Neuronal stem cell (in vitro differentiated cells): Measurements from ENCODE around the gene ROBO1.

ENCODE experiments used
- DNase-seq: peaks from one replicate; pipeline ENCODE4 v3.0.0-alpha.2; 2013; ENCODE audit warnings: low spot score
- H2AFZ ChIP-seq: one replicate; pipeline ENCODE4 v1.6.1; 2013; ENCODE audit warnings: mild to moderate bottlenecking, low read length, inconsistent platforms
- H2AK5ac ChIP-seq: 2 replicates; pipeline ENCODE4 v1.6.1; 2013; ENCODE audit warnings: low read depth, mild to moderate bottlenecking, inconsistent platforms, low read length, moderate library complexity, mixed read lengths
- H2BK120ac ChIP-seq: 2 replicates; pipeline ENCODE4 v1.6.1; 2013; ENCODE audit warnings: low read depth, mild to moderate bottlenecking, inconsistent platforms, low read length, moderate library complexity, mixed read lengths
- H2BK12ac ChIP-seq: one replicate; pipeline ENCODE4 v1.6.1; 2013; ENCODE audit warnings: low read length, inconsistent platforms
- H2BK15ac ChIP-seq: 2 replicates; pipeline ENCODE4 v1.6.1; 2013; ENCODE audit warnings: mild to moderate bottlenecking, low read length, inconsistent platforms, mixed read lengths
- H2BK5ac ChIP-seq: one replicate; pipeline ENCODE4 v1.6.1; 2013; ENCODE audit warnings: inconsistent platforms, mild to moderate bottlenecking, low read length, moderate library complexity
- H3K14ac ChIP-seq: one replicate; pipeline ENCODE4 v1.6.1; 2013; ENCODE audit warnings: low read length, inconsistent platforms
- H3K18ac ChIP-seq: 2 replicates; pipeline ENCODE4 v1.6.1; 2013; ENCODE audit warnings: low read length, inconsistent platforms
- H3K23ac ChIP-seq: 2 replicates; pipeline ENCODE4 v1.6.1; 2013; ENCODE audit warnings: low read depth, mild to moderate bottlenecking, mixed read lengths, low read length, inconsistent platforms; ENCODE audit not compliant: poor library complexity
- H3K27ac ChIP-seq: replicated peaks from 3 replicates; pipeline ENCODE4 v1.5.1; 2013; ENCODE audit warnings: low read length, inconsistent platforms
- H3K27me3 ChIP-seq, 3 experiments: 2 replicates each; pipeline ENCODE4 v1.6.1; 2013; ENCODE audit warnings: low read length in 3 of 3, mild to moderate bottlenecking in 2 of 3, inconsistent platforms in 1 of 3, low read depth in 1 of 3, mixed read lengths in 1 of 3, moderate library complexity in 1 of 3; ENCODE audit not compliant: control insufficient read depth in 3 of 3, insufficient read depth in 3 of 3
- H3K36me3 ChIP-seq, 2 donors: replicated peaks in 1 of 2; 2 replicates each; pipeline ENCODE4 v1.6.1; 2013; ENCODE audit warnings: low read length in 2 of 2; ENCODE audit not compliant: control insufficient read depth in 2 of 2, insufficient read depth in 2 of 2
- H3K4ac ChIP-seq: 2 replicates; pipeline ENCODE4 v1.6.1; 2013; ENCODE audit warnings: inconsistent platforms, mild to moderate bottlenecking, low read length, moderate library complexity
- H3K4me1 ChIP-seq, 2 donors: 1 replicate in 1 of 2; 2 replicates in 1 of 2; pipeline ENCODE4 v1.6.1; 2013; ENCODE audit warnings: low read length in 2 of 2, low read depth in 1 of 2; ENCODE audit not compliant: control insufficient read depth in 2 of 2, insufficient read depth in 1 of 2
- H3K4me2 ChIP-seq: one replicate; pipeline ENCODE4 v1.6.1; 2013; ENCODE audit warnings: mild to moderate bottlenecking, low read length, inconsistent platforms; ENCODE audit not compliant: insufficient read depth, poor library complexity, severe bottlenecking
- H3K4me3 ChIP-seq, 2 donors: 2 replicates each; pipeline ENCODE4 v1.5.1; 2013; ENCODE audit warnings: low read length in 2 of 2, mild to moderate bottlenecking in 2 of 2, inconsistent platforms in 1 of 2, moderate library complexity in 1 of 2
- H3K79me1 ChIP-seq: one replicate; pipeline ENCODE4 v1.6.1; 2013; ENCODE audit warnings: low read depth, mild to moderate bottlenecking, inconsistent platforms, low read length, moderate library complexity
- H3K9ac ChIP-seq: one replicate; pipeline ENCODE4 v1.6.1; 2013; ENCODE audit warnings: mild to moderate bottlenecking, low read depth, low read length, inconsistent platforms; ENCODE audit not compliant: poor library complexity
- H3K9me3 ChIP-seq, 2 donors: replicated peaks in 1 of 2; 2 replicates each; pipeline versions ENCODE3 to v1.6.1; 2013; ENCODE audit warnings: low read length in 2 of 2, mild to moderate bottlenecking in 2 of 2, inconsistent platforms in 1 of 2, low read depth in 1 of 2, mixed read lengths in 1 of 2, moderate library complexity in 1 of 2; ENCODE audit not compliant: control insufficient read depth in 2 of 2, insufficient read depth in 1 of 2
- H4K8ac ChIP-seq: one replicate; pipeline ENCODE4 v1.6.1; 2013; ENCODE audit warnings: low read depth, mild to moderate bottlenecking, inconsistent platforms, low read length, moderate library complexity
- H4K91ac ChIP-seq: one replicate; pipeline ENCODE4 v1.6.1; 2013; ENCODE audit warnings: low read length, low read depth, mild to moderate bottlenecking, inconsistent platforms; ENCODE audit not compliant: poor library complexity
- WGBS, 2 donors: extraction: QIAGEN DNeasy Blood & Tissue Kit; methylation state at CpG; one replicate each; pipeline ENCODE4 v1.1.7; 2013; ENCODE audit warnings: missing lambda C conversion rate in 2 of 2, mixed read lengths in 1 of 2; ENCODE audit not compliant: insufficient read length in 2 of 2, insufficient replicate concordance in 1 of 2; ENCODE audit errors: extremely low coverage in 2 of 2; 5-methylcytosine and 5-hydroxymethylcytosine counted together

Gene ROBO1

GRCh38 chr3:78765671-78766485, 1001.9 kb downstream of the ROBO1 start:
- Histone ChIP-seq H3K9me3 (no peaks in the 10 kb centered on the region), H3K27ac (no peak overlapping the region), H3K9ac (no peak overlapping the region), H2AK5ac (no peak overlapping the region), H3K79me1 (no peaks in the 10 kb centered on the region), H3K36me3 (no peaks in the 10 kb centered on the region), H3K23ac (no peak overlapping the region), H3K4me3 (no peak overlapping the region), H4K8ac (no peak overlapping the region), H3K4ac (no peak overlapping the region), H2AFZ (no peak overlapping the region), H2BK5ac (no peak overlapping the region), H3K18ac (no peak overlapping the region), H4K91ac (no peak overlapping the region), H3K4me2 (no peak overlapping the region), H2BK15ac (no peak overlapping the region), H2BK12ac (no peak overlapping the region), H2BK120ac (no peak overlapping the region), H3K27me3 (no peaks in the 10 kb centered on the region), H3K14ac (no peak overlapping the region), H3K4me1 (no peaks in the 10 kb centered on the region)
- no peak for DNase-seq
- no CpG with 5 or more reads among the region's 5 CpGs for WGBS, 2 donors

- Histone ChIP-seq H3K4me2 (no peak overlapping the region), H3K14ac (no peak overlapping the region), H3K9ac (no peak overlapping the region), H2AK5ac (no peak overlapping the region), H2BK12ac (no peak overlapping the region), H3K79me1 (peaks cover 1% of the 10 kb centered on the region), H3K27me3 (no peaks in the 10 kb centered on the region), H2BK120ac (no peak overlapping the region), H3K4ac (no peak overlapping the region), H4K8ac (no peak overlapping the region), H3K4me1 (no peaks in the 10 kb centered on the region), H3K9me3 (no peaks in the 10 kb centered on the region), H3K18ac (no peak overlapping the region), H4K91ac (no peak overlapping the region), H3K23ac (no peak overlapping the region), H3K4me3 (no peak overlapping the region), H3K27ac (no peak overlapping the region), H3K36me3 (peaks cover 0 to 2% of the 10 kb centered on the region in 2 donors), H2AFZ (no peak overlapping the region), H2BK5ac (no peak overlapping the region), H2BK15ac (no peak overlapping the region)
- no CpG with 5 or more reads among the region's 3 CpGs for WGBS, 2 donors
- DNase-seq = no peak
These were observed 1003.2 kb downstream of the ROBO1 start for GRCh38 chr3:78764634-78765033.

- H3K27ac ChIP-seq = no peak overlapping the region
- no CpG with 5 or more reads among the region's 1 CpG for WGBS, 2 donors
- H3K4ac ChIP-seq = no peak overlapping the region
- DNase-seq = no peak
- no peak overlapping the region for H2BK5ac ChIP-seq
- no peak overlapping the region for H3K23ac ChIP-seq
- no peak overlapping the region for H2AK5ac ChIP-seq
- H2BK12ac ChIP-seq = no peak overlapping the region
- H2AFZ ChIP-seq = no peak overlapping the region
- H3K4me1 ChIP-seq = no peaks in the 10 kb centered on the region
- H3K4me3 ChIP-seq = no peak overlapping the region
- H2BK15ac ChIP-seq = no peak overlapping the region
- H3K4me2 ChIP-seq = no peak overlapping the region
- no peak overlapping the region for H4K91ac ChIP-seq
- H3K9me3 ChIP-seq = no peaks in the 10 kb centered on the region
- peaks cover 1% of the 10 kb centered on the region for H3K79me1 ChIP-seq
- H2BK120ac ChIP-seq = no peak overlapping the region
- H3K9ac ChIP-seq = no peak overlapping the region
- no peak overlapping the region for H3K18ac ChIP-seq
- H4K8ac ChIP-seq = no peak overlapping the region
- H3K14ac ChIP-seq = no peak overlapping the region
- H3K36me3 ChIP-seq = peaks cover 0 to 2% of the 10 kb centered on the region in 2 donors
- no peaks in the 10 kb centered on the region for H3K27me3 ChIP-seq
These were observed 1005.7 kb downstream of the ROBO1 start for GRCh38 chr3:78762121-78762520.

- H2AFZ ChIP-seq = no peak overlapping the region
- H3K79me1 ChIP-seq = peaks cover 1% of the 10 kb centered on the region
- H2BK15ac ChIP-seq = no peak overlapping the region
- no peak overlapping the region for H3K4me3 ChIP-seq
- no peak overlapping the region for H3K4ac ChIP-seq
- no peak overlapping the region for H4K8ac ChIP-seq
- H3K4me2 ChIP-seq = no peak overlapping the region
- H3K23ac ChIP-seq = no peak overlapping the region
- H3K27me3 ChIP-seq = no peaks in the 10 kb centered on the region
- H3K27ac ChIP-seq = no peak overlapping the region
- H3K4me1 ChIP-seq = peaks cover 0 to 2% of the 10 kb centered on the region in 2 donors
- H2BK5ac ChIP-seq = no peak overlapping the region
- no peaks in the 10 kb centered on the region for H3K9me3 ChIP-seq
- no peak overlapping the region for H3K18ac ChIP-seq
- WGBS, 2 donors = no CpG with 5 or more reads among the region's 2 CpGs
- DNase-seq = no peak
- H3K14ac ChIP-seq = no peak overlapping the region
- H2AK5ac ChIP-seq = no peak overlapping the region
- H3K9ac ChIP-seq = no peak overlapping the region
- no peak overlapping the region for H4K91ac ChIP-seq
- H2BK12ac ChIP-seq = no peak overlapping the region
- H3K36me3 ChIP-seq = peaks cover 0 to 2% of the 10 kb centered on the region in 2 donors
- no peak overlapping the region for H2BK120ac ChIP-seq
These were observed 1006.7 kb downstream of the ROBO1 start for GRCh38 chr3:78761126-78761525.
